ENCODE results near the gene ZXDC. TPM values are rescaled to one million over a fixed set of nuclear protein-coding genes. Genes with fewer than 3 reads are reported as not detected.

ZXDC gene
- polyA plus RNA-seq, 1 donor (not counting 4 experiments of a cell fraction or from before 2014, with no cell fraction given) = 10.7 TPM

DNA sequence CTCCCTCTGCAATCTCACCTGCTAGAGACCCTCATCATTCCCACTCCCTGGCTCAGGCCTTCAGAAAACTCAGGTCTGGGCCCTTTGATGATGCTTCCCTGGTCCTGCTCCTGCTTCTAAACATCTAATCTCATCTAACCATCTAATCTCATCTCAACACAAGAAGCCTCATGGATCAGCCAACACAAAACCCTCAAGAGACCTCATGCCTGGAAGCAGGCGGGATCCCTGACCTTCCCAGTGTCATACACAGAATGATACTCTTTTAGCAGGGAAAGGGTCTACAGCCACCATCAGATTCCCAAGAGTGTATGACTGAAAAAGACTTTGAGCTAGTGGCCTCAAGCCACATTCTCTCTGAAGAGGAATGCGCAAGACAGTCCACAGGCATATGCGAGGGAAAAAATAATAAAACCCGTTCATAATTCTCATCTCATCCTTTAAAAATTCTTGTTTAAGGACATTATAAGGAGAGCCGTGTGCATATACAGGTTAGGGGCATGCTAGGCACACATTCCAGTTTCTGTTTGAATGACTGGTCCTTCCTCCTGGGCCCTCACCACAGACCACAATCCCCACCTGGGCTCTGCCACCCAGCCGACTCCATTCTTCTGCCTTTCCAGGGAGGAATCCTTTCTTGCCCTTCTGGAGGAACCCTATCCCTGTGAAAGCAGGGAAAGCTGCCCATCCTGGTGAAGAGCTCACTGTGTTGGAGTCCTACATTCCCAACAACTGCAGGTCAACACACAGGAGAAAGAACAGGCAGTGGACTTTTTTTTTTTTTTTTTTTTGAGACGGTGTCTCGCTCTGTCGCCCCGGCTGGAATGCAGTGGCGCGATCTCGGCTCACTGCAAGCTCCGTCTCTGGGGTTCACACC lies 2.2 kb downstream of the ZXDC start:
- H3K9me1 ChIP-seq (ENCODE audit: control insufficient read depth, extremely low read depth, insufficient read depth, low read length) = peaks cover 11% of the 10 kb centered on the region
- peaks cover 20% of the 10 kb centered on the region for H4K20me1 ChIP-seq (ENCODE audit: control insufficient read depth, extremely low read depth, insufficient read depth, low read length)
- H3K9me3 ChIP-seq (ENCODE audit: control insufficient read depth, low read depth, low read length) = no peaks in the 10 kb centered on the region
- H3K4me1 ChIP-seq (ENCODE audit: control insufficient read depth, extremely low read depth, insufficient read depth, low read length) = peaks cover 31% of the 10 kb centered on the region
- TF ChIP-seq EZH2 (IDR thresholded peaks at IDR 0.05; ENCODE audit: low read length) = no peak
- TF ChIP-seq, protein P1, sequence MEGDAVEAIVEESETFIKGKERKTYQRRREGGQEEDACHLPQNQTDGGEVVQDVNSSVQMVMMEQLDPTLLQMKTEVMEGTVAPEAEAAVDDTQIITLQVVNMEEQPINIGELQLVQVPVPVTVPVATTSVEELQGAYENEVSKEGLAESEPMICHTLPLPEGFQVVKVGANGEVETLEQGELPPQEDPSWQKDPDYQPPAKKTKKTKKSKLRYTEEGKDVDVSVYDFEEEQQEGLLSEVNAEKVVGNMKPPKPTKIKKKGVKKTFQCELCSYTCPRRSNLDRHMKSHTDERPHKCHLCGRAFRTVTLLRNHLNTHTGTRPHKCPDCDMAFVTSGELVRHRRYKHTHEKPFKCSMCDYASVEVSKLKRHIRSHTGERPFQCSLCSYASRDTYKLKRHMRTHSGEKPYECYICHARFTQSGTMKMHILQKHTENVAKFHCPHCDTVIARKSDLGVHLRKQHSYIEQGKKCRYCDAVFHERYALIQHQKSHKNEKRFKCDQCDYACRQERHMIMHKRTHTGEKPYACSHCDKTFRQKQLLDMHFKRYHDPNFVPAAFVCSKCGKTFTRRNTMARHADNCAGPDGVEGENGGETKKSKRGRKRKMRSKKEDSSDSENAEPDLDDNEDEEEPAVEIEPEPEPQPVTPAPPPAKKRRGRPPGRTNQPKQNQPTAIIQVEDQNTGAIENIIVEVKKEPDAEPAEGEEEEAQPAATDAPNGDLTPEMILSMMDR (optimal IDR thresholded peaks at IDR 0.05 in 1 of 3, IDR thresholded peaks at IDR 0.05 in 1 of 3, conservative IDR thresholded peaks at IDR 0.05 in 1 of 3; ENCODE audit: extremely low read depth in 1 of 3, insufficient read depth in 2 of 3, low read length in 3 of 3) = no peak
- no peak for FAIRE-seq
- no peaks in the 10 kb centered on the region for H3K27me3 ChIP-seq (ENCODE audit: control insufficient read depth, extremely low read depth, insufficient read depth, low read length)
- no peak for DNase-seq (ENCODE audit: low read depth, low spot score)
- dilution Hi-C loops (cut with MboI; ENCODE audit: extremely low pct_ligation_motif_present, low sequenced_read_pairs) = no loop called here
- no peak overlapping the region for H3K9ac ChIP-seq (ENCODE audit: control insufficient read depth, extremely low read depth, insufficient read depth, low read length)
- peaks cover 54% of the 10 kb centered on the region for H3K79me2 ChIP-seq (ENCODE audit: control insufficient read depth, insufficient read depth, low read length)
- peak overlapping the region; percentile 86 for H3K4me2 ChIP-seq (ENCODE audit: control insufficient read depth, extremely low read depth, insufficient read depth, low read depth, low read length)
- H3K27ac ChIP-seq (ENCODE audit: control insufficient read depth, insufficient read depth, low read length) = no peak overlapping the region
- peaks cover 18 to 25% of the 10 kb centered on the region in 2 experiments for H3K36me3 ChIP-seq (ENCODE audit: control insufficient read depth in 2 of 2, extremely low read depth in 1 of 2, insufficient read depth in 2 of 2, low read length in 2 of 2)
- H2AFZ ChIP-seq (ENCODE audit: control insufficient read depth, low read length) = no peak overlapping the region
- peak overlapping the region in 2 of 3 experiments; percentile 9 to 47 for H3K4me3 ChIP-seq (ENCODE audit: control insufficient read depth in 2 of 3, extremely low read depth in 1 of 3, insufficient read depth in 2 of 3, low read depth in 1 of 3, low read length in 3 of 3)

DNA sequence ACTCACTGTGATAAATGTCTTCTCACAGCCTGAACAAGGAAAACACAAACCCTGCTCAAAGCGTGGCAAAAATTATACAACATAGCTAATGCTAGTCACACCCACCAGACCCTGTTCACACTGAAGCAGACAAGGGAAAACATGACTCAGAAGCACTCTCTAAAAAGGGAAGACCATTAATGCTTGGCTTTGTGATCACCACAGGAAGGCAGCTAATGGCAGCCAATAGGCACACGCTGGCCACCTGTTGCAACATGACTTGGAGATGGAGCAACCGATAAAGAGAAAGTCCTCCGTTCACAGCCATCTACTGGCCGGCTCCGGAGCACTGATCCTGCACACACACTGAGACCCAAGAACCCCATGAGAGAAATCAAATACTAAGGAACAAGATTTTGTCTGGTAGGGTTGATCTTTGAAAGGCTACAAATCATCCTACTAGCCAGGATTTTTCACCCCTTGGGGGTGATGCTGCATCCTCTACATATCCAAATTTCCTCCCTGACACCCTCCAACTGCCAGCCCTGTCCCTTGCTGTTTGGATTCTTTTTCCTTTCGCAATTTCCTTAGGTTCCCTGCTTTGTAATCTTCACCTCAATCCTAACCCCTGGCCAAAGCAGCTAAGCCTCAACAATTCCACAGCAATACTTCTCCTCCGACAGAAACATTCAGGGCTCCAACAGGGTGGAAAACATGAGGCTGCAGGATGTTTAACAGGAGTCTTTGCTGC lies 3.2 kb downstream of the ZXDC start:
- Histone ChIP-seq H3K9ac (ENCODE audit: control insufficient read depth, extremely low read depth, insufficient read depth, low read length) (peak overlapping the region; percentile 50), H3K4me1 (ENCODE audit: control insufficient read depth, extremely low read depth, insufficient read depth, low read length) (peaks cover 31% of the 10 kb centered on the region), H3K4me2 (ENCODE audit: control insufficient read depth, extremely low read depth, insufficient read depth, low read depth, low read length) (peak overlapping the region; percentile 86), H3K79me2 (ENCODE audit: control insufficient read depth, insufficient read depth, low read length) (peaks cover 57% of the 10 kb centered on the region), H4K20me1 (ENCODE audit: control insufficient read depth, extremely low read depth, insufficient read depth, low read length) (peaks cover 20% of the 10 kb centered on the region), H2AFZ (ENCODE audit: control insufficient read depth, low read length) (no peak overlapping the region), H3K4me3 (ENCODE audit: control insufficient read depth in 2 of 3, extremely low read depth in 1 of 3, insufficient read depth in 2 of 3, low read depth in 1 of 3, low read length in 3 of 3) (peak overlapping the region in 2 of 3 experiments; percentile 42 to 47), H3K9me1 (ENCODE audit: control insufficient read depth, extremely low read depth, insufficient read depth, low read length) (peaks cover 11% of the 10 kb centered on the region), H3K9me3 (ENCODE audit: control insufficient read depth, low read depth, low read length) (no peaks in the 10 kb centered on the region), H3K36me3 (ENCODE audit: control insufficient read depth in 2 of 2, extremely low read depth in 1 of 2, insufficient read depth in 2 of 2, low read length in 2 of 2) (peaks cover 20 to 25% of the 10 kb centered on the region in 2 experiments), H3K27ac (ENCODE audit: control insufficient read depth, insufficient read depth, low read length) (peak overlapping the region; percentile 51), H3K27me3 (ENCODE audit: control insufficient read depth, extremely low read depth, insufficient read depth, low read length) (no peaks in the 10 kb centered on the region)
- DNase-seq (ENCODE audit: low read depth, low spot score) (peak; percentile 81), FAIRE-seq (peak; percentile 95)
- TF ChIP-seq, protein P1 (optimal IDR thresholded peaks at IDR 0.05 in 1 of 3, IDR thresholded peaks at IDR 0.05 in 1 of 3, conservative IDR thresholded peaks at IDR 0.05 in 1 of 3; ENCODE audit: extremely low read depth in 1 of 3, insufficient read depth in 2 of 3, low read length in 3 of 3) = peak; percentile 22 to 39 (median 34)
- TF ChIP-seq EZH2 (IDR thresholded peaks at IDR 0.05; ENCODE audit: low read length) = no peak
- dilution Hi-C loops (cut with MboI; ENCODE audit: extremely low pct_ligation_motif_present, low sequenced_read_pairs) = no loop called here

Data from keratinocyte (primary cell).